CD4-positive, alpha-beta T cell treated with Interleukin-6 at 100 ng/mL for 8 hours (primary cell): ENCODE data around the gene KAT6B.
A peak's percentile ranks its signal among the peaks of the same experiment; 100 is the strongest.
"Not testable (repeated sequence)": the region's sequence is repeated elsewhere in the genome, so short reads cannot be mapped to it uniquely, and the experiment has no call there.

Experiments
- DNase-seq: peaks from one replicate; pipeline ENCODE4 v3.0.0-alpha.2; 2020; ENCODE audit warnings: mixed read lengths, low spot score

Gene KAT6B

DNA sequence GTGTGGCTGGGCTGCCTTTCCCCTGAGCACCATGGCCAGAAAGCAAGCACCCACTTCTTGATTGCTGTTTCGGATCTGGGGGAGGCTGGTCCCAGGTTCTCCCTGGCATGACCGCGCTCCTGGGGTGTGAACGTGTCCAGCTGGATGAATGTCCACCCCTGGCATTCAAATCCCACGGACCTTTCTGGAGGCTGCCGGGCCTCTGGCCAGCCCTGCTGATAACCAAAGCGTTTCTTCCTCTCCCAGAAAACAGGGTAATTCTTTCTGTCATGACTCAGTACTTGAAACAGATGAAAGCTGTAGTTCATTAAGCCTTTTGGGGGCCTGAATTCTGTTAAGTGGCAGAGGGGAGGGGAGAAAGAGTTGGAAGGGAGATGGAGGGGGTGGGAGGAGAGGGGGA, 211.9 kb downstream of the KAT6B start:
- DNase-seq = no peak

DNA sequence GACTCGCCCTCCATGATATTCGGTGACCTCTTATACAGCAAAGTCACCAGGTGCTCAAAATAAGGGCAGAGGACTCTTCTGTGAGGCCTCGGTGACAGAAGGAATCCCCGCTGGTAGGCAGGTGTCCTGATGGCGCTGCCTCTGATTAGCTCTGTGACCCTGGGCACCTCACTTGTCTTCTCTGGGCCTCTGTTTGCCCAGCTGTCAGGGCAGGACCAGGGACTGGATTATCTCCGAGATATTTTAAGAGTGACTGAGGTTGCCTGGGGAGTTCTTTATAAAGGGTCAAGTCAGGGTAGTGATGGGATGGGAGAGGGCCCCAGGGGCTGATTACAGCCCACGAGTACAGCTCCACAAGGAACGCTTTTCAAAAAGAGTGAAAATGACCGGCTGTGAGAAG, 214.2 kb downstream of the KAT6B start:
- no peak for DNase-seq

DNA sequence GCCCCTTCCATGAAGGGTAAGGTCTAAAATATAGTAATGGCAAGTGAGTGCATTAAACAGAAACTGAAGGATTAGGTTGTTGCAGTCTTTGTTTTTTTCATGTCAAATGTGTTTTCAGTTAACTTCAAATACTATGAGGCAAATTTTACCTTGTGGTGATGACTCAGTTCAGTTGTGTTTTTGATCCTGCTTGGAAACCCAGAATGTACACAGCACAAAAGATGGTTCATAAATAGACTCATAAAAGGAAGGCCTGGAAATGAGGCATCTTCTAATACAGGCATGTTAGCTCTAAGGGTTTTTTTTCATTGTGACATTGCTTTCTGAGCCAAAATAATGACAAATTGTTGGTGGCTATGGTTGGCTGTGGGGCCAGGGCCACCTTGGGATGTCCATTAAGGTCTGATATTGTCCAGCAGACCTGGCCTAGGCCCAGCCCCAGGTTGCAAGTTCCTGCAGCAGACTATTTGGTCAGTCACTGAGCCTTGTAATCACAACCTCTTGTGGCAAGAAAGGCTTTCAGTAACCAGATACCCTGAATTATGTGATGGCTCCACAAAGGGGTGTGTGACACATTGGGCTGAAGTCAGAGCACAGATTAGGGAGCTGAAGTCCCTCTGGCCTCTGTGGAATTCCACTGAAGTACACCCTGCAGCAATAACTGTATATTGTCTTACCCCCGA, 216.0 kb downstream of the KAT6B start:
- DNase-seq = no peak

DNA sequence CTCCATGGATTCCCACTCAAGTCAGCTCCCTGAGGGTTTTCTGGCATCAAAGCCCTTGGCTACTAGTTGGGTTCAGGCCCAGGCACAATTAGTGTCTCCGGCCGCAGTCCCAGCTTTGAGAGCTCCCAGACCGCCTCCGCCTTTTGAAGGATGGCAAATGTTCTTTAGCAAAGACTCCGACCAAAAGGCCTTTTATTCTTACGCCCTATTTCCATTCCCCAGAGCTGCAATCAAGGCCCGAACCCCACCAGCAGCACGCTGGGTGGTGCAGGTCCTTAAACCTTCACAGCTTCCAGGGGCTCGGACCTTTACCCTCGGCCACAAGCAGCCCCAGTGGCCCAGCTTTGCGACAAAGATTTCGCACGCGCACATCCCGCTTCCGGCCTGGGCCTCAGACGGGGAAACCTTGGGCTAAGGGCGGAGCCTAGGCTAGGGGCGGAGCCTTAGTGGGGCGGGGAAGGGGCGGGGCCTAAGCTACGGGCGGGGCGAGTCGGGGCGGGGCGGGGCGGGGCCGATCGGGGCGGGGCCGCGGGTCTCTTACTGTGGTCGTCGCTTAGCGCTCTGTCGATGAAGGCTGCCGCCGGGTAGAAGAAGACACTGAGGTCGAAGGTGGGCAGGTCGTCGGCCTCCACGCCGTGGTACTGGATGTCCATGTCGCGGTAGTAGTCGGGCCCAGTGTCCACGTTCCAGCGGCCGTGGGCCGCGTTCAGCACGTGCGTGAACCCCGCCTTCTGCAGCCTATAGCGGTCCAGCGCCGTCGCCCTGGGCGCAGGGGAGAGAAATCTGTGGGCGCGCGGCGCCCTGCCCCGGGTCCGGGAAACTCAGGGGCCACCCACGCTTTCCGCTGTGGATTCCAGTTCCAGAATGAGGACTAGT, 217.1 kb downstream of the KAT6B start:
- DNase-seq = peak; percentile 40

DNA sequence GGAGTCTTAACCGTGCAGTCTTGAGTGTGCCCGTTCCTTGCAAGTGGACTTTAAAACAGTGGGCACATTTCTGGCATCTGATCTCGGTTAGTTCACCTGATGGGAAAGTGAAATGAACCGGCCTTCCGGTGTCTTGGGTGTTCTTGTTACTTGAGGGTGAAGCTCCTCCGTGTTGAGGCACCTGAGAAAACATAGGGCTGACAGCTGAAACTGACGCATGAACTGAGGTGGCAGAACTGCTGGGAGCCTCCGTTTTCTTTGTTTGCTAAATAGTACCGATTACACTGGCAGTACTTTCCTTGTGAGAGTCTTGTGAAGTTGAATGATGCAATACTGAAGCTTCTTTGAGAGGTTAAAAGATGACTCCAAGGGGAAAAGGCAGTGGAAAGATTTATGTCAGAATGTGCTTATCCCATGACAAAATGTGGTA, 222.3 kb downstream of the KAT6B start:
- DNase-seq = no peak

DNA sequence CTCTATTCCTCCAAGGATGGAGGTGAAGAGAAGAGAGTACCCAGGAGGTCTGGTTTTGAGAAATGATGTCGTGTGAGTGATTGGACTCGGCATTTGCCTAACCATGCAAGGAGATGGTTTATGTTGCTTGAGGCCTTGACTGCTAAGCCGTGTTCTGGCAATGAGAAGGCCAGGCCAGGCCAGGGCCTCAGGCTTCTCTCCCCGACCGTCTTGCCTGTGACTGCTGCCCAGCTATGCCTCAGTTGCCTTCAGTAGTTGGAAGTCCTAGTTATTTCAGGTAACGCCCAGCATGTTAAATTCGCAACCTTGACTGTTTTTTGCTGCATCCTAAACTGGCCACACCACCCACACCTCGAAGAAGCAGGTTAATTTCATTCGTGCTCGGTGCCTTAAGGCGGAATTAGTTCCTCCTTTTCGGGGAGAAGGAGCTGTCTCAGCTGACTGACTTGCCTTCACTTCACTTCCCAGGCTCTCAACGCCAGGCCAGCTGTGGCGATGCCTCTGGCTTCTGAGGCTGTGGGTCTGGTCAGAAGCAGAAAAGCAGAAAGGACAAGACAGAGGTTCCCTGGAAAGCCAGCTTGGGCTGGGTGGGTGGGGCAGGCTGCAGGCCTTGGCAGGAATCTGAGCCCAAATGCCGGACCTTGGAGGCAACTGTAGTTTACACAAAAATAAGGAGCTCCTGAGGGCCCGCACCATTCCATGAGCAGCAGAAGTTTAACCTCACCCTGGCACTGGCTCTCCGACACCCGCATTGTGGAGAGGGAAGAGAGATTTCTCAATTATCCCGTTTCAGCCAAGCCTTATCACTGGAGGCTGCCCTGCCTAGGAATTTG, 223.1 kb downstream of the KAT6B start:
- no peak for DNase-seq

DNA sequence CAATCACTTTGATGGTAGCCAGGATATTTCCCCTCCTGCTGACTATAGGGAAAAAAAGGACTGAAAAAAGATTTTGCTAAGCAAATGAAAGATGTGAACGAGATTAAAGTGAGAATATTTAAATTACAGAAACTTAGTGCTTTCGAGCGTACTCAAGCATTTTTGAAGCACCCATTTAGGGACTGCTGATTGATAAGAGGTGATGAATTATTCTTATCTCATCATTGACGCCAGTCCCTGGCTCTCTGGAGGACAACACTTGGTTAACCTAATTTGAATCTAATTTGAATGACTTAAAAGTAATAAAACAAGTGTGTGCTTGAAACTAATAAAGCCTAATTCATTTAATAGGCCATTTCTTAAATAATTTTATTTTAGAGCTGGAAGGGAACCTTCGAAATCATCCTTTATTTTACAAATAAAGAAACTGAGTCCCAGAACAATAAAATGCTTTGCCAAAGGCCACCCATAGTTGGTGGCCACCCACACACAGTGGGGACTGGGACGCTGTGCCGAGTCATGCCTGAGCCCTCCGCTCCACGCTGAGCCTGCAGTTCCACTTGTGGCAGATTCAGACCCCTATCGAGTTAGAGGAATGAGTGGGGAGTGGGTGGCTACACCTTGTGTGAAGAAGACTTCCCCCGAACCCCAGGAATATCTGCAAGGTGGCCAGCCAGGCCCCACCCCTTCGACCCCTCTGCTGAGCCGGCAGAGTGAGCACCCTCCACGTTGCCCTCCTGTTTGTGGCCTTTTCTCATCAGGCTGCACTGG, 223.9 kb downstream of the KAT6B start:
- DNase-seq = no peak

DNA sequence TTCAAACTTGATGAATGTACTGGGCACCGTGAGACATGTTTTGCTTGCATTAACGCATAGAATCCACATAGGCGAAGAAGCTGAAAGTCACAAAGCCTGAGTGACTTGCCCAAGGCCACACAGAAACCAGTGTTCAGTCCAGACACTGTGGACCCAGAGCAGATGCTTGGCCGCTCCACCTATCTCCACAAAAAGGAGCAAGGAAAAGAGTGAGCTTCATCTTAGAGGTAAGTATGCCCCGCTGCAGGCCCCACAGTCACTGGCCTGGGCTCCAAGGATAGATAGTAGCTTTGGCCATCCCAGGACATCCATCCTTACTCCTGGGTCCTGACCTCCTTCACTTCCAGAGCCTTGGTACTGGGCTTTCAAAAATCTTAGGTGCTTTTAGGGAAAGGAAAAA, 224.9 kb downstream of the KAT6B start:
- DNase-seq = no peak

DNA sequence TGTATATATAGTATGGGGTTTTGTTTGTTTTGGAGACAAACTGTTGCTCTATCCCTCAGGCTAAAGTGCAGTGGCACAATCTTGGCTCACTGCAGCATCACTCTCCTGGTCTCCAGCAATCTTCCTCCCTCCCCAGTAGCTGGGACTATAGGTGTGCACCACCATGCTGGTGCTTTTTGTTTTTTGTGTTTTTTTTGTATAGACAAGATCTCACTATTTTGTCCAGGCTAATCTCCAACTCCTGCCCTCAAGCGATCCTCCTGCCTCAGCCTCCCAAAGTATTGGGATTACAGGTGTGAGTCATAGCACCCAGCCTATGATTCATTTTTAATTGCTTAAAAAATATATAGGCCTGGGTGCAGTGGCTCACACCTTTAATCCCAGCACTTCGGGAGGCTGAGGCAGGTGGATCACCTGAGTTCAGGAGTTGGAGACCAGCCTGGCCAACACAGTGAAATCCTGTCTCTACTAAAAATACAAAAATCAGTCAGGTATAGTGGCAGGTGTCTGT, 229.6 kb downstream of the KAT6B start:
- DNase-seq = not testable (repeated sequence)

DNA sequence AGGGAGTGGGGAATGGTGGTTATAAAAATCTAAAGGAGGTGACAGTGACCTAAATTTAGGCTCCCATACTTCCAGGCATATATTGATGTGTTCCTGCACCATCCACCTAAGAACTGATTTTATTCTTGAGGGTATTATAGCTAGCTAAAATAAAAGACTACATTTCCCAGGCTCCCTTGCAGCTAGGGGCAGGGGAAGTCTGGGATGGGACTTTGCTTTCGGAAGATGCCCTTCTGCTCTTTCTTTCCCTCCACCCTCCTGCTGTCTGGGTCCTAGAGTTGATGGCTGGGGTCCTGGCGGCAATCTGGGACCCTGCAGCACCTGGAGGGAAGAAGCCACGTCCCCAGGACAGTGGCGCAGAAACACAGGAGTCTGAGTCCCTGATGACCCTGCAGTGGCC, 231.3 kb downstream of the KAT6B start:
- DNase-seq = no peak

DNA sequence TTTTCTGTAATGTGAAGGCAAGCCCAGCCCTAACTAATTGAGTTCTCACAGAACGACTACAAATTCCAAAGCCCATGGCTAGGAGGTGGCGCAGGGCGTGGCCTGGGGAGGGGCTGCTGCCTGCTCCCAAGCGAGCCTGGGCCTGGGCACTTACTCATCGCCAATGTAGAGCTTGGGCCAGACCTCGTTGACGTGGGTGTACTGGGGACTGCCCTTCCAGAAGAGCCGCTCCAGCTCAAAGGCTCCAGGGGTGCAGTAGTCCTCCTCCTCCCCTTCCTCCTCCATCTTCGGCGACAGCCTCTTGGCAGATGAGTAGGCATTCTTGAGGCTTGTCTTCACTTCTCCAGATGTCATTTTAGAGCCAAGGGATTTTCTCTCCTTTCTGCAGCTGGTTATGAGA, 231.8 kb downstream of the KAT6B start:
- DNase-seq = no peak

DNA sequence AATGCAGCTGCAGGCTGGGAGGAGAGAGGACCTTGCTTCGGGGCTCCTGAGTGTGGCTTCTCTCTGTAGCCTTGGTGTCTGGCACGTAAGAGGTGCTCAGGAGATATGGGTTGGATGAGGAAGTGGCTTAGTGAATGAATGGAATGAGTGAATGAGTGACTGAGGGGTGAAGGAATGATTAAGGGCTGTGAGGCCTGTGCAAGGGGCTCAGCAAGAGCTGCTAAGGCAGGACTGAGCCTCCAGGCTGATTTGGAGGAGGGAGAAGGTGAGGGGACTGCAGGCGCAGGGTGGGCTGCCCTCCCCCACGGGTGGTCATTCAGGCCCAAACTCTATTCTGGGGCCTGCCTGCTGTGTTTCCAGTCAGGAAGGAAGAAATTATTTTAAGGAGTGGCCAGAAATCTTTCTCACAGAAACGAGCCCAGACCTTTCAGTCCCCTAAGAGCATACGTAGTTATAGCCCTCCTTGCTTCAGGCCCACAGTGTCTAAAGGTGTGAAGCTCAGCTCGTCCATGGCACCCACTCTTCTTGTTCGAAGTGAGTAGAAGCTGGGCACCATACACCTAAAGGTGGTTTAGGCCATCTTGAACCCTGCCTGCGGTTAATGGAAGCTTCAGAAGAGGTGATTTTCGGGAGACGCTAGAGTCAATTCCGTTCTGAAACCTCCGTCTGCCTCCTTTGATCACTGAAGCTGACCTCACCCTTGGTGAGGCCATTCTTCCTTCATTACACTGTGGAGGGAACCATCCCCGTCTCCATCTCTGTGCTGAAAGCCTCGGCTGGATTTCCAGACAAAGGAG, 235.5 kb downstream of the KAT6B start:
- DNase-seq = no peak

DNA sequence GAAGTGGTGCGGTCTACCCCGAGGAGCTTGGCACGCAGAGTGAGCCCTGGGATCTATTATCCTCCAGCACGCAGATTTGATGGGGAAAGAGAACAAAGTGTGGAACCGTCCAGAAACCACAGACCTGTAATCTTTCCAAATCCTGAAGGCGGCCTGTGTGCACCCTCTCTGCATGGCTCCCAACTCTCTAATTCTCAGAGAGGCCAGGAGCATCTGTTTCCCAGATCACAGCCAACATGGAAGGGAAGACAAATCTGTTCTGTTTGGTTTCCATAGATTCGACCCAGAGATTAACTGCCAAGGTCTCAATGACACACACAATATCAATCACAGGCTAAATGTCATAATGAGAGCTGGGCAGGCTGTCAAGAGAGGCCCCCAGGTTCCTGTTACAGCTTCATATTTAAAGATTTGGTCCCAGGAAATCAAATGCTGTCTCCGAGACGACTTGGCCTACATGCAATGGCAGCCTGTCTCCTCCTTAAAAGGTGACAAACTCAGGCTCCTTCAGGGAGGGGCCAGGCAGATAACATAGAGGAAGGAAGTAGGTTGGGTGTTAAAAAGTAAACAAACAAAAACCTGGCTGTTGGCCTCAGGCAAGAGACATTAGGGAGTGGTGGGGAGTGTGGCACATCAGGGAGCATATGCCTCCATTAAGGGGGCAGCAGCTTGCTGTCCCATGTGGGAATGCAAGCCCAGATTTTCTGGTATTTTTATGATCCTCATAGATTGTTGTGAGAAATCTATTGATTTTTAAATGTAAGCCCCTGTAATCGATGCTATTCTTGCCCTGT, 236.3 kb downstream of the KAT6B start:
- no peak for DNase-seq

DNA sequence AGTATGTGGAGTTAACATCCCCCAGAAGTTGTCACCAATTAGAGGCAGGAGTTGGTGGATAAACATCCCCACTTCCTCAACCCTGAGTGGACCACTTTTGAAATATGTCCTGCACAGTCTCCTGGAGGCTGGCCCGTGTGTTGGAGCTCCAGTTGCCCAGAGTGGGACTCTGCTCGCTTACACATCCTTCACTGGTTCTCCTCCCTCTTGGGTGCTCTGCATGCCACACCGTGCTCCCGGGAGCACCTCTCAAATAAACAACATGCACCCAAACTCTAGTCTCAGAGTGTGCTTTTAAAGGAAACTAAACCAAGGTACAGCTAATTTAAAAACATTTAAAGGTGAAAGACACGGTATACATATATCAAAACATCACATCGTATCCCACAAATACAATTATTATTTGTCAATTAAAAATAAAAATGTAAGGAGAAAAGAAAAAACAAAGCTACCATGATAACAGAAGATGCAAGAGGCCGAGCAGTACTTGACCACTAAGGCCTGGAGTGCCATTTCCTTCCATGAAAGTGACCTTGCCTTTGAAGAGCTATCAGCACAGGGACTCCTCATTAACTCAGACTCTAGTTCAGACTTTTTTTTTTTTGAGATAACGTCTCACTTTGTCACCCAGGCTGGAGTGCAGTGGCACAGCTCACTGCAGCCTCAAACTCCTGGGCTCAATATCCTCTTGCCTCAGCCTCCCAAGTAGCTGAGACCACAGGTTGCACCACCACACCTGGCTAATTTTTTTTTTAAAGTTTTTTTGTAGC, 237.2 kb downstream of the KAT6B start:
- DNase-seq = no peak

DNA sequence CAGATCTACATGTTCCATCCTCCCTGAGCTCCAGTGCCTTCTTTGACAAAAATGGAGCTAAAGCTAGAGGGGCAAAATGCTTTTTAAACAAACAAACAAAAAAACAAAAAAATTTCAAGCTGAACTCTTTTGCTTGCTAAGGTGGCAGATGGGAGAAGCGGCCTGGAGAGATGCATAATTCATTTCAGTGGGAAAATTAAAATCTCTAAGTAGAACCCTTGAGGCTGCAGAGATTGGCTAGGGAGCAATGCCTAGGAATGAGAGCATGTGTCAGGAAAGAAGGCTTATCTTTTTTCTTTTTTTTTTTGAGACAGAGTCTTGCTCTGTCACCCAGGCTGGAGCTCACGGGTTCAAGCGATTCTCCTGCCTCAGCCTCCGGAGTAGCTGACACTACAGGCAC, 238.7 kb downstream of the KAT6B start:
- DNase-seq = no peak

DNA sequence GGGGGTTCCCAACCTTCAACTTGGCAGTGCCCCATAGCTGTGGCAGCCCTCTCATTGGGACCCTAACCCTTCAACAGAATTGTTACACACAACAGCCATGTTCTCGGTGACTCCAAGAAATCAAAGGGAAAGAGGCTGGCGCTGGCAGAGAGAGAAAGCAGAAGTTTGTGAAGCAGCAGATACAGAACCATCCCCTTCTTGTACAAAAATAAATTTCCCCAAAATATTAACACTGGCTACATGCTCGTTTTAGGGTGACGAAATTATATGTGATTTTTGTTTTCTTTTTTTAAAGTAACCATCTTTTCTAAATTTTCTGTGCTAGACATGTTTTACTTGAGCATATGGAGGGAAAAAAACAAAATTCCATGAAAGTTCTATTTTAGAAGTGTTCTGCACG, 239.9 kb downstream of the KAT6B start:
- DNase-seq = no peak

DNA sequence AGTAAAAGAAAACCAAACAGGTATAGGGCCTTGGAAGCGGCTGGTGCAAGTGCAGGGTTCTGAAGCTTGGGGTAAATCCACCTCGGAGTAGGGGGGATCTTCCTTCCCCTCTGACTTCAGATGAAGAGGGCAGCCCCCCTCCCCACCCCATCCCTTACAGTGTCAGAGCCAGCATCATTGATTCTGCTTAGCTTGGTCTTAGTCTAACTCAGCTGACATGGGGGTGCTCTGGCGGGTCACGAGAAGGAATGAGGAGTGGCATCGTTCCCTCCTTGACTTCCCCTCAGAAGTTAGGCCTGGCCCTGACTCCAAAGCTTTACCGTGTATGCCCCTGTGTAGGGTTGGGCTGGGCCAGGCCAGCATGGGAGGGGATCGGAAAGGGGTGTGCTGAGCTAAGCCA, 240.9 kb downstream of the KAT6B start:
- DNase-seq = no peak

DNA sequence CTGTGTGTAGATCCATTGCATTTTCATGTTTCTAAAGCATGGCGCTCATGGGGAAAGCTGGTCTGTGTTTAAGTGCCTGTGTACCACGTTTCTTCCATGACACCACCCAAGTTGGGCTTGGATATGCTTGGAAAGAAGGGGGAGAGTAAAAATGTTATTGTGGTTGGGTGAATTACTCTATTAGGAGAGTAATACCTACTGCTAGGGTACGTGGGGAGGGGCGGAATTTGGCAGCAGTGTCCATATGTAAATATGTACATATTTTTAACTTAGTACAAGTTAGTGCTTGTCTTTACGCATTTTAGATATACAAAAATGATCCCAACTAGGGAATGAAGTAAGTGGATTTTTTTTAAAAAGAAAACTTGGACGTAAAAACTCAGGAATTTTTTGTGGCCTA, 242.1 kb downstream of the KAT6B start:
- DNase-seq = no peak

DNA sequence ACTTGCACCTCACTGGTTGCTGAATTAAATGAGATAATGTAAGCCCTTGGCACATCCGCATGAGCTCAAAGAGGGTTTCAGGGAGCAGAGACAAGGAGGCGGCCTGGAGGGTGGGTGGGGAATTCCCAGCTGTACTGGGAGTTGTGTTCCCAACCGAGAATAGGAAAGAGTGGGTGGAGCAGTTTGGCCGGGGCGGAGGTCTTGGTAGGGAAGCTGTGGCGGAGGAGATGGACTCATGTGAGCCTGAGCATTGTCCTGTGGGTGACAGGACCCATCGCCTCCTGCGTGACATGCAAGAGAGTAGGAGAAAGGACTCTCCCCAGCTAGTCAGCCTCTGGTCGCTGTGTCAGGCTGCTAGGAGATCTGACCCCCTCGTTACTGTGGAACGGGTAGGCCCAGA, 244.1 kb downstream of the KAT6B start:
- no peak for DNase-seq
